Right forelimb (tissue), 1 donor: ENCODE measurements around the gene SLC66A1.

Experiments used
- DNase-seq: peaks from one replicate; pipeline ENCODE4 v3.0.0-alpha.2; 2018

The SLC66A1 gene

GRCh38 chr1:19366599-19367536 lies 54.7 kb downstream of the SLC66A1 start:
- no peak for DNase-seq

DNA sequence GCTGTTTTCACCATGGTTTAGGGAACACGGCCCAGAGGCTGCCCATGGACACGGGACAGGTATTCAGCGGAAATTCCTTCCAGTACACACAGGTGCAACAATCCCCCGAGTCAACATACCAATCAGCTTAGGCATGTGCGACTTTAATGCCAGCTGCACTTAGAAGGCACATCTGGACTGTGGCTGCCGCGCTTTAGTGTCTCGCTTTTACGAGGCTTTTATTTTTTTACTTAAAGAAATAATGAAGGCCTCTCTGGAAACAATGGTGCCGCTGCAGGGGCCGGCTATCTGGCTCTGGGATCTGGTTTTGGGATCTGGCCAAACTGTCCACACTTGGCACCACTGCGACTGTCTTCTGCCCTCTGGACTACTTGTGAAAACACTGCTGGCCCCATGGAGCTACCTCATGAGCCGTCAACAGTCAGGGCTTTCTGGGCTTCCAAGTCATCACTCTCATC lies 55.5 kb downstream of the SLC66A1 start:
- DNase-seq: no peak

- DNase-seq: no peak
These were observed 55.9 kb downstream of the SLC66A1 start for GRCh38 chr1:19368050-19368449.

DNA sequence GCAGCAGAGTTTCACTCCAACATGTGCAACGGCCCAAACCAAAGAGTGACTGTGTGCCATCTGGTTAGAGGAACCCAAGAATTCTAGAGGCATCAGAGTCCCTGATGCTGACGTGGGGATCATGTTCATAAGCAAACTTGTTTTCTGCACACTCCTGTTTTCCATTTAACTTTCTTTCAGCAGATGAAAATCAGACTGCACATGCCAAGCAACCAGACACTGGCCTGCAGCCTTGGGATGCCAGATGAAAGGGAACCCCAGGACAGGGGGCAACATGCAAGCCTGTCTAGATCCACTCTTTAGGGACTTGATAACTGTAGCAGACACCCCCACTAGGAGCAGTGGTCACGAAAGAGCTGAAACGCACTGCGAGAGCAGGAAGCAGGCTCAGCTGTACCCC lies 56.8 kb downstream of the SLC66A1 start:
- DNase-seq: no peak

GRCh38 chr1:19369396-19370090 lies 57.4 kb downstream of the SLC66A1 start:
- no peak for DNase-seq

DNA sequence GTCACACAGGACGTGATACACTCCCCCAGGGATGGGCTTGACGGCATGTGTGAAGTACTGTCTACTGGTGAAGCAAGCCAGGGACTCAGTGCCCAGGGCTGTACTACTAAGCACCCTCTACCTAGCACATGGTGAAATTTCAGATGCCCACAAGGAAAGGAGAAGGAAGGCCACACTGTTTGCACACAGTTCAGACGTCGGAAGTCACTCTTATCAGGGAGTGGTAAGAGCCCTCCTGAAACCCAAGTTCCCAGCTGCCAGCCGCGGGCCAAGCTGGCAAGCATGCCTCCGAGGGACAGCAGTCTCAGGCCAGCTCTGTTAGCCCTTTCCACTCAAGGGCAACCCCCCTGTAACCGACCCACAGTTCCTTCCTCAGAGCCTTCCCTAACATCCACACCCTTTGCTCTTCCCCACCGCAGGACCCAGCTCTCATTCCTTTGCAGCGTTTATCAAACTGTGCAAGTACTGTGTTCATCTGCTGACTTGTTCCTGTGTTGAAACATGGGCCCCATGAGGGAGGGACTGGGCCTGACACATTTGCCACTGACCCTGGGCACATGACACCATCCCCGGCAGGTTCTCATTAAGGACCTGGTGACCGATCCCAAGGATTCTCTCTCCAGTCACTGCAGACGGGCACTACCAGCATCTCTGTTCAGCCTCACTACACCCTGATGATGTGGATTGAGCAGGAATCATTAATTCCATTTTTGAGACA lies 58.5 kb downstream of the SLC66A1 start:
- DNase-seq: no peak

GRCh38 chr1:19371226-19372135 lies 59.4 kb downstream of the SLC66A1 start:
- DNase-seq: no peak

DNA sequence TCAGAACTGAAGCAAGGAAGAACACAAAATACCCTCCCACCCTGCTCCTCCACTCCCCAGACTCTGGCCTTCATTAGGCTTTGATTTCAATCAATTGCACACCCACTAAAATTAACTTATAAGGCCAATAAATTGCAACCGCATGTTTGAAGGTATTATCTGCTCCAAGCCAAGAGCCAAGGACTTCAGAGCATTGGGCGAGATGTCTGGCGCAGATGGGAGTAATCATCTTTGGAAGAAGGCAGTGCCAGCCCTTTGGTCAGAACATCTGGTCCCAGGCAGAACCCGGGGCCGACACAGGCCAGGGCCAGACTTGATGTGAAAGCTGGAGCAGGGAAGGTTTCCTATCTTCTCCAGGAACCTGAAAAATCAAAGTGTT lies 60.0 kb downstream of the SLC66A1 start:
- no peak for DNase-seq

DNA sequence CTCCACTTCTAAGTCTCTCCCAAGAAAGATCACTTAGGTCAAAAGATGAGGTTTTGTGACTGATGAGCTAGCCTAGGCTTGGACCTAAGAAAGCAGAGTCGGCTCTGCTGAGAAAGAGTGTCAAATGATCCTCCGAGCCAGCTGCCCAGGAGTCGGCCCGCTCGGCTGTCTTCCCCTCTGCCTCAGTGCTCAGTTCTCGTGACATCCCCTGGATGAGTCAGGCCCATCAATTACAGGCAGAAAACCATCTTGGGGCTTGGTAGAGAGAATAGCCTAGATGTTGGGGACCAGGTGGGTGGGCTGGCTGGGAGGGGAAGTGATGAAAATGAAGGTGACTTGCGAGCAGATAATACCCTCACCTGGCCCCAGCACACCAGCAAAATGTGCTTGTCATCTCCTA lies 60.5 kb downstream of the SLC66A1 start:
- no peak for DNase-seq

- DNase-seq: no peak
These were observed 61.3 kb downstream of the SLC66A1 start for GRCh38 chr1:19373211-19374082.

DNA sequence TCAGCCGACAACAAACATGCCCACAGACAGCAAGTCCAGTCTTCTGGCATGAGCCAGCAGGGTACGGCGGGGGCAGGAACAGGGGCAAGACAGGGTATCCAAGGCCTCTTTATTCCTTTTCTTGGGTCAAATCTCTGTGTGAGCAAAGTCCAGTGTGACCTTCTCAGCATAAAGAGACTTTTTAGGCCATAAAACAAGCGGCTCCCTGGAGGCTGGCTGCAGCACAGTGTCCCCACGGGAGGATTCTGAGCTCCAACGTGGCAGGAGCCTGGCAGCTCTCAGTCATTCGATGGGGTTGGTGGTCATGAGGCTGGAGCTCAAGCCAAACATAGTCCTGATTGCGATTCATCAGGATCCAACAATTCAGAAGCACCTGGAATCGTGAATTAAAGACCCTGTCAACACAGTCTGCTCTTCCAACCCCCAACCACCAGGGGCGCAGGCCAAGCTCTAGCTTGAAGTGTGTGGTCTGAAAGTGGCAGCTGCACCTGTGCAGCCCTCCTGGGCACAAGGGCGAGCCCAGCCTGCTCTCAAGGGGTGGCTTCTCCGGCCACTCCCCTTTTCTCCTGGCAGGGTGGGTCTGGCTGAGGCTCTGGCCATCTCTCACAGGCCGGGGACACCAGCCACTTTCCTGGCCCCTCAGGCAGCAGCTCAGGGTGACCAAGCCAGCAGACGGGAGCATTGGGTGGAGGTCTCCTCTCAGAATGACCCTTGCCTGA lies 62.1 kb downstream of the SLC66A1 start:
- DNase-seq: no peak

- no peak for DNase-seq
These were observed 62.8 kb downstream of the SLC66A1 start for GRCh38 chr1:19374926-19375325.

- DNase-seq: no peak
These were observed 63.7 kb downstream of the SLC66A1 start for GRCh38 chr1:19375631-19376400.

DNA sequence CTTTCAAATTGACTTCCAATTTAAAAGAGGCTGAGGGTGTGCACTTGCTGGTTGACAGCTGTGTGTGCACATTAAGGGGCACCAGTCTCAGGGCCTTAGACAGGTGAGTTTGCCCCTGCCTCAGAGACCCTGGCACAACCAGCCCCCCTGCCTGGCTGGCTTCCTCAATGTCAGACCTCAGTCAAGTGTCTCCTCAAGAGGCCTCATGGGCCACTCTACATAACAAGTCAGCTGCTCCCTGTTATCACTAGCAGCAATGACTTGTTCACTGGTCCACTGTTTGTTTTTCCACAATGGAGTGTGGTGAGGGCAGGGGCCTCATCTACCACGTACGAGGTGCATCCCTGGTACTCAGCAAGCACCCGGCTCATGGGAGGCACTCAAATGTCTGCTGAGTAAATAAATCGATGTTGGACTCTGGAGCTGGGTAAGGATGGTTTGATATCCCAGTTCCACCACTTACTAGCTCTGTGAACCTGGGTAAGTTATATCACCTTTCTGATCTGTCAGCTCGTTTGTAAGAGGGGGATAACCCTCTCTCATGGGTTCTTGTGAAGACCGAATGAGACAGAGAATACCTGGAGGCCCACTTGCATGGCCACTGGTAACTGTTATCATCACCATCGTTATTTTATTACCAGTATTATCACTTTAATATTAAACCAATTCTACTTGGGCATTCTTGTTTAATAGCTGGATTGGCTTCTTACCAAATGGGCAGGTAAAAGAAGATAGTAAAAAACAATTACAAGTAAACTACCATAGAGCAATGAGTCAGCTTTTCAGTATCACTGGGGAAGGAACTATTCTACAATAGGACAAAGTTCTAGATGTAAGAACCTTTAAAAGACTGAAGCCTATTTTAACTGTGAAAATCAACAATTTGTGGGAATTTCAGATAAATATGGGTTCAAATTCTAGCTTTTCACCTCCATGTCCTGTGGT lies 64.6 kb downstream of the SLC66A1 start:
- no peak for DNase-seq

- no peak for DNase-seq
These were observed 65.9 kb downstream of the SLC66A1 start for GRCh38 chr1:19377812-19378718.
